CD4-positive, alpha-beta T cell treated with Interleukin-4 for 1 hour (primary cell): ENCODE measurements around the gene RNF222.
A peak's percentile ranks its signal among the peaks of the same experiment; 100 is the strongest.
"Not testable (repeated sequence)": the region's sequence is repeated elsewhere in the genome, so short reads cannot be mapped to it uniquely, and the experiment has no call there.

Experiments used
- DNase-seq, 2 donors: peaks; one replicate each; pipeline ENCODE4 v3.0.0-alpha.2; 2020 to 2022

RNF222 gene

GRCh38 chr17:8409966-8410882 lies 12.6 kb upstream of the RNF222 start:
- DNase-seq = peak; percentile 76

- DNase-seq = no peak
Measured at GRCh38 chr17:8408371-8408770, 10.7 kb upstream of the RNF222 start.

DNA sequence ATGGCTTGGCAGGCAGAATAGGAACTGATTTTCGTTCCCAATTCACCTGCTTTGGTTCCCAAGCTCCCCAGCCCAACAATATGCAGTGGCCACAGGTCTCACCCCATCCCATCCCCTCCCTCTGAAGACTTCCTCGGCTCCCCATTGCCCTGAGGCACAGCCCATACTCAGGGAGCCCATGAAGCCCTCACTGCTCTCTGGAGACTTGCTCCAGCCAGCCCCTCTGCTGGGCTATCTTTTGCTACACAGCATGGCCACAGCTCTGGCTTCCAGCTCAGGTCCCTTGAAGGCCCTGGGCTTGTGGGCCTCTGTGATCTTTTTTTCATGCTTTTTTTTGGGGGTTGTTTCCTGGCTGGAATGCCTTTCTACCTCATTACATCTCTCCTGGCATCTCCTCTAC lies 8.5 kb upstream of the RNF222 start:
- no peak for DNase-seq

DNA sequence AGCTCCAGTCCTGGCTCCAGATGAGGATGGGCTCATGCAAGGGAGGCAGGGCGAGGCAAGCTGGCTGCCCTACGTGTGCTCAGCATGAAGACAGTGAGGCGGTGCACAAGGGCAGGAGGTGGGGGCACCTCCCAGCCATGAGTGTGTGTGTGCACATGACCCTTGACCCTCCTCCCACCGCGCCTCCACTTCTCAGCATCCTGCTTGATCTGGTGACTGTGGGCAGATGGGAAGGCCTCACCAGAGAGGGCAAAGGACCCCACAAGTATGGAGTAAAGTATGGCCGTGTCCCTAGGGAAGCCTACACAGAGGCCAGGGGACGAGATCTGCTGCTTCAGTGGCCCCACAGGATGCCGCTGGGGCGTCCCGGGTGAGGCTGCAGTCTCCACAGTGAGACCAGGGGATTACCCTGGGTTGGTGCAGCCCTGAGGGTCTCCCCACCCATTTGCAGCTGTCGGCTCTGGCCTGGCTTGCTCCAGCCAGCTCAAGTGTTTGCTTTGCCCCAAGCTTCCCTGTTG lies 7.9 kb upstream of the RNF222 start:
- no peak for DNase-seq

DNA sequence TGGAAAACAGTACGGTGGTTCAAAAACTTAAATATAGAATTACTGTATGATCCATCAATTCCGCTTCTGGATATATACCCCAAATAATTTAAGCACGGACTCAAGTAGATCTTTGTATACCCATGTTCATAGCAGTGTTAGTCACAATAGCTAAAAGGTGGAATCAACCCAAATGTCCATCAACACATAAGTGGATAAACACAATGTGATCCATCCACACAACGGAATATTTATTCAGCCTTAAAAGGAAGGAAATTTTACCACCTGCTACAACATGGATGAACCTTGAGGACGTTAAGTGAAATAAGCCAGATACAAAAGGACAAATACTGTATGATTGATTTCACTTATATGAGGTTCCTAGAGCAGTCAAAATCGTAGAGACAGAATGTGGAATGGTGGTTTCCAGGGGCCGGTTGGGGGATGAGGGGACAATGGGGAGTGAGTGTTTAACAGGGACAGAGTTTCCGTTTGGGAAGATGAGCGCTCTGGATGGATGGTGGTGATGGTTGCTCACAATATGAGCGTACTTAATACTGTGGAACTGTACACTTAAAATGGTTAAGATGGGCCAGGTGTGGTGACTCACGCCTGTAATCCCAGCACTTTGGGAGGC lies 5.4 kb upstream of the RNF222 start:
- no peak for DNase-seq

DNA sequence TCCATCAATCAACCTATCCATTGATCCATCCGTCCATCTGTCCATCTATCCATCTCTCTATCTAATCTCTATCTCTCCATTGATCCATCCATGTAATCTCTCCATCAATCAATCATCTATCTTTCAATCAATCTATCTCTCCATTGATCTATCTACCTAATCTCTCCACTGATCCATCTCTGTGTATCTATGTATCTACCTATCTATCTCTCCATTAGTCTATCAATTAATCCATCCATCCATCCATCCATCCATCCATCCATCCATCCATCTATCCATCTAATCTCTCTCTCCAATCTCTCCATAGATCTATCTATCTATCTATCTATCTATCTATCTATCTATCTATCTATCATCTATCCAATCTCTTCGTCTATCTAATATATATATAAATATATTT lies 3.5 kb upstream of the RNF222 start:
- no peak for DNase-seq

DNA sequence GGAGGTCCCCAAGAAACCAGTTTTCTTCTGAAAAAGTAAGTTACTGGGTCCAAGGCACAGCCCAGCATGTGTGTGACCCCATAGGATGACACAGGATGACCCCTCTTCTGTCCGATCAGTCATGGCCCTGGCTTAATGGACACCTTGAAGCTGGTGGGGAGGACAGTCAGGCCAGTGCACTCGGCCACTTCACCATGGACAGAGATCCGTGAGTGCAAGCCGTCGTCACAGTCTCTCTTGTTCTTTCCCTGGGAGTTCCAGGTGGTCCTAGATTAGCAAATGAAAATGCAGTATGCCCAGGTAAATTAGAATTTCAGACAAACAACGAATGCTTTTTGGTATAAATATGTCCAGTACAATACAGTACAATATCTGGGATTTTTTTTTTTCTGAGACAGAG lies 1.4 kb upstream of the RNF222 start:
- no peak for DNase-seq

GRCh38 chr17:8394497-8394896 lies 3.1 kb downstream of the RNF222 start:
- DNase-seq = not testable (repeated sequence)

DNA sequence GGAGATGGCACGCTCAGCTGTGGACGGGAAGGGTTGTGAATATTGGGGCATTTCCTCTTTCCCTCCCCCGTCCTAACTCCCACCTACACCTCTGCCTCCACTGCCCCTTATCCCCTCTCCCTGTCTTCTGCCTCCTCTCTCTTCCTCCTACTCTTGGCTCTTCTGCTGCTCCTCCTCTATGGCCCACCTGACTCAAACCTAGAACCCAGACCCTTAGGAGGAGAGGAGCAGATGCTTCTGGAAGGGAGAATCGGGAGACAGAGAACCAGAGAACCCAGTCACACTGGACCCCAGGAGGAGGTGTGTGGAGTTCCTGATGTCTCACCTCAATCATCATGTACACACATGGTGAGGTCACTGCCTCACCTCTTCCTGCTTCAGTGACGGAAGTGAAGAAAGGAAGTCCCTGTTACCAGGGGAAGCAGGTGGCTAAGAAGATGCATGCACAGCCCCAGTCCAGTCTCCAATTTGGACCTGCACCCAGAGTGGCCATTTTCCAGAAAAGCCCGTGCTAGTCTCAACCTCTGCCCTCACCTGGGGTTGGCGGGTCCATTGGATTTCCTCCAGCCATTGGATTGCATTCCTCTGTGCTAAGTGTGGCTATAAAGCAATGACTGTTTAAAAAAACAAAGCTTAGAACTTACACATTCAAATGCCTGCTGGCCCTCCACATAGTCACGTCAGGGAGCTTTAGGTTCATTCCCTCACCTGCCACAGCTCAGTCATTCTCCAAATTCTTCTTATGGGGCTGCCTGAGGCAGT lies 4.0 kb downstream of the RNF222 start:
- peak; percentile 63 to 64 for DNase-seq

GRCh38 chr17:8392674-8393469 lies 4.8 kb downstream of the RNF222 start:
- no peak for DNase-seq

GRCh38 chr17:8392274-8392673 lies 5.4 kb downstream of the RNF222 start:
- DNase-seq = no peak

GRCh38 chr17:8391711-8392110 lies 5.9 kb downstream of the RNF222 start:
- DNase-seq = no peak

- peak; percentile 48 to 54 for DNase-seq
Measured at GRCh38 chr17:8387914-8388651, 9.5 kb downstream of the RNF222 start.

DNA sequence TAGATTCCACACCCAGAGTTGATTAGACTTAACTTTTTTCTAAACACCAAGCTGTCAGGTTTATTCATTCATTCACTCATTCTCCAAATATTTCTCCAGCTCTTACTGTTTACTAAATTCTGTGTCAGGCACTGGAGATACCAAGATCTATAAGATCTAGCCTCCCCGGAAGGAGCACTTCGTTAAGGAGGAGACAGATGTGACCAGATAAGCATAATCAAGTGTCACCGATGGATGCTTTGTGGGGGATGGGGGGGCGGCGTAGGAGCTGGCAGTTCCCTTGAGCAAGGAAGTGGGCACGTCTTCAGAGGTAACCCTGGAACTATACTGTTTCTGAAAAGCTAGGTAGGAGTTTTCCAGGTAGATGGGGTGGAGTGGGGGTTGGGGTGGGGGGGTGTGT lies 10.8 kb downstream of the RNF222 start:
- DNase-seq = no peak

GRCh38 chr17:8384801-8385378 lies 12.7 kb downstream of the RNF222 start:
- no peak for DNase-seq

- peak; percentile 98 for DNase-seq
Measured at GRCh38 chr17:8383143-8383822, 14.3 kb downstream of the RNF222 start, which contains the start of gene RPL26. Gene RPL26 (minus strand): TSS chr17:8383193. CDS start chr17:8382310, 883 bp downstream.

DNA sequence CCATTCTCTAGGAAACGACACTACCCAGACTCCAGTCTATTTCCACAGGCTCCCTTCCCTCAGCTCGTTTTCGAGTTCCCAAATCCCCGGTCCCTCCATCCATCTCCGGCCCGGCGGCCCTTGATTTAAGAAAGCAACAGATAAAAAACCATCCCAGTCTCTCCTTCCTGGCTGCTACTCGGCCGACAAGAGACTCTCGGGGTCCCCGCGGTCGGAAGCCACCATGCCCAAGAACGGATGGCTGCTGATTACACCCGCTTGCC lies 14.8 kb downstream of the RNF222 start:
- no peak for DNase-seq

DNA sequence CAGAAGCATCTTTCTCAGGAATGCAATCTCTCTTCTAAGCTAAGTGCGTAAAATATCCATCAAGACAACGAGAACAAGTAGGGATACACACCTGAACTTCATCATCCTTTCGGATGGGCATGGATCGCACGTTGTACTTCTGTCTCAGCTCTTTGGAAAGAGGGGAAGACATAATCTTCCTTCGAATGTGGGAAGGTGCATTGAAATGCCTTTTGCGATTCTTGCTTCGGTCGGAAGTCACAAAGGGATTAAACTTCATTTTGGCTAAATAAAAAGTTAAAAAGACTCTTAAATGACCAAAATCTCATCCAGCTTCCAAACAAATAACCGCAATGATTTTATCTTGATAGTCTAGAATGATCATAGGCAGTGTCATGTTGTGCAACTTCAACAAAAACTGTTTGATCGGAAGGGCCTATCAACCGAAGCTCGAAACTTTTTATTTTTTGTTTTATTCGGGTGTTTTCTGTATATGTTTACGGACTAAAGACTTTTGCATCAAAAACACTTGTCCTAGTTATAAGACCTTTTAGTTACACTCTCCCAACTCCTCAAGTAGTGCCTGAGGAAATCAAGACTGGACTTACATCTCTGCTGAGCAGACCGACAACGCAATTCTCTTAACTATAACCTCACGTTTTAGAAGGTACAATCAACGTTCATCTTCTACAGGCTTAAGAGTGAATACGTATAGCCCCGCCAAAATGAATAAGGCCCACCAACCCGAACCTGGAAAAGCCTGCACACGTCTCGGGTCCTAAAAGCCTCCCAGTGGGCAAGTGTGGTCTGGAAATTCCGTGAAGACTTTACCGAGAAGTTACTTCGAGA lies 15.4 kb downstream of the RNF222 start:
- DNase-seq = peak in 1 of 2 donors; percentile 17

- no peak for DNase-seq
Measured at GRCh38 chr17:8380049-8380448, 17.6 kb downstream of the RNF222 start.

- not testable (repeated sequence) for DNase-seq
Measured at GRCh38 chr17:8378117-8378516, 19.5 kb downstream of the RNF222 start.
